ENCODE measurements around the gene HOXA3. TPM values are rescaled to one million over a fixed set of nuclear protein-coding genes. Genes with fewer than 3 reads are reported as not detected.

The HOXA3 gene
- total and polyA plus RNA-seq, 2 of the 13 experiments (the other 11 are each of a cell fraction or from before 2014, with no cell fraction given) = 2.9 to 4.6 TPM

DNA sequence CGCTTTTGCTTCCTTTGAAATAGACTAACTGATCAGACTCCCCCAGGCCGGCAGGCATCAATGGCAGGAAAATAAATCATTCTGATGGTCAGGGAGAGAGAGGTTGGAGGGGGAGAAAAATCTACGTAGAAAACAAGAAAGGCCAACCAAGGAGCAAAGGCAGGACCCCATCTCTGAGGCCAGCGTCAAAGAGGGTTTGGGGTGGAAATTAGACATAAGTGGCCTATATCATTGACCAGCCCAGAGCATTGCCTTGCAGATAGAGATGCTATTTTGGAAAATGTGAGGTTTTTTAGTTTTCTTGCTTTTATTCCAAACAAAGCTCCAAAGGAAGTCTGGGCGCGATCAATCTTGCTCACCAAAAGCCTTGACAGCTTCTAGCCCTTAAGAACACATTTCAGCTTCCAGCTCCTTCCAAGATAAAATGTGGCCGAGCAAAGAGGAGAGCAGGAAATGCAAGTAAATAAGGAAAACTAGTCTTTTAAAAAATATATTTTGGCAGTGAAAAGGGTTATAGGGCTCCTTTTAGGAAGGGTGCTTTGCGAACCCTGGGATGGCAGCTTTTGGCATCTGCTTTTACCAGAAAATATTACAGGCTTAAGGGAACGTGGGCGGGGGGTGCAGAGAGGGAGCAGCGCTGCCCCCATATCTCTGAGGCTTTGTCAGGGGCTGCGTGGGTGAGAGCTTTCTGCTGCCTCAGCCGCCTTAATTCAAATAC is 47.9 kb downstream of the HOXA3 start:
- H3K27ac ChIP-seq (ENCODE audit: extremely low read length, insufficient read depth, low read length) = no peak overlapping the region
- CTCF ChIA-PET (ENCODE audit: low intra/inter-chr PET ratio, low total read pairs) = no interaction called here
- no TSS peak for BruUV-seq (replicated peaks)
- H3K27me3 ChIP-seq (ENCODE audit: control insufficient read depth in 1 of 2, insufficient read depth in 2 of 2, low read length in 2 of 2) = no peaks in the 10 kb centered on the region
- 95% methylated on average over 13 of the region's 13 CpGs for WGBS (ENCODE audit: low lambda C conversion rate)
- H3K4me2 ChIP-seq (ENCODE audit: low read depth, low read length) = no peak overlapping the region
- FAIRE-seq (no peak), DNase-seq (ENCODE audit: low spot score) (no peak), ATAC-seq (no peak)
- no peaks in the 10 kb centered on the region for H3K9me3 ChIP-seq (ENCODE audit: low read length)
- POLR2A ChIA-PET = interaction anchor here (1.7 kb wide), 1 partner anchor 16 kb away, joined by 4 read pairs; no protein-coding TSS in a partner anchor
- no peaks in the 10 kb centered on the region for H3K4me1 ChIP-seq (ENCODE audit: insufficient read depth, low read length)
- H3K36me3 ChIP-seq (replicated peaks in 1 of 2; ENCODE audit: control insufficient read depth in 1 of 2, insufficient read depth in 2 of 2, low read length in 2 of 2) = 0 out of 5 replicates have a peak, but pooled peaks cover 0 to 4% of the 10 kb centered on the region in 2 experiments
- H3K4me3 ChIP-seq (replicated peaks in 1 of 3; ENCODE audit: insufficient read depth in 1 of 3, low read depth in 2 of 3, low read length in 3 of 3) = no peak overlapping the region
- H3K79me2 ChIP-seq (ENCODE audit: insufficient read depth, low read length) = no peaks in the 10 kb centered on the region
- no peak overlapping the region for H2AFZ ChIP-seq (ENCODE audit: low read length)
- intact Hi-C loops (cut with micrococcal nuclease; ENCODE audit: unreplicated experiment) = no loop called here
- H3K9ac ChIP-seq (ENCODE audit: insufficient read depth, low read depth, low read length) = no peak overlapping the region
- in situ Hi-C loops (cut with HindIII; ENCODE audit: extremely low pct_ligation_motif_present, low pct_unique_long_range_greater_than_20kb) = no loop called here
- TF ChIP-seq RORA (CRISPR knock-in tag; IDR thresholded peaks at IDR 0.05) = no peak
- no peak for TF ChIP-seq ZNF382 (CRISPR knock-in tag; IDR thresholded peaks at IDR 0.05; ENCODE audit: borderline replicate concordance)
- TF ChIP-seq ZNF570 (CRISPR knock-in tag; IDR thresholded peaks at IDR 0.05; ENCODE audit: borderline replicate concordance) = no peak
- TF ChIP-seq, protein P1, sequence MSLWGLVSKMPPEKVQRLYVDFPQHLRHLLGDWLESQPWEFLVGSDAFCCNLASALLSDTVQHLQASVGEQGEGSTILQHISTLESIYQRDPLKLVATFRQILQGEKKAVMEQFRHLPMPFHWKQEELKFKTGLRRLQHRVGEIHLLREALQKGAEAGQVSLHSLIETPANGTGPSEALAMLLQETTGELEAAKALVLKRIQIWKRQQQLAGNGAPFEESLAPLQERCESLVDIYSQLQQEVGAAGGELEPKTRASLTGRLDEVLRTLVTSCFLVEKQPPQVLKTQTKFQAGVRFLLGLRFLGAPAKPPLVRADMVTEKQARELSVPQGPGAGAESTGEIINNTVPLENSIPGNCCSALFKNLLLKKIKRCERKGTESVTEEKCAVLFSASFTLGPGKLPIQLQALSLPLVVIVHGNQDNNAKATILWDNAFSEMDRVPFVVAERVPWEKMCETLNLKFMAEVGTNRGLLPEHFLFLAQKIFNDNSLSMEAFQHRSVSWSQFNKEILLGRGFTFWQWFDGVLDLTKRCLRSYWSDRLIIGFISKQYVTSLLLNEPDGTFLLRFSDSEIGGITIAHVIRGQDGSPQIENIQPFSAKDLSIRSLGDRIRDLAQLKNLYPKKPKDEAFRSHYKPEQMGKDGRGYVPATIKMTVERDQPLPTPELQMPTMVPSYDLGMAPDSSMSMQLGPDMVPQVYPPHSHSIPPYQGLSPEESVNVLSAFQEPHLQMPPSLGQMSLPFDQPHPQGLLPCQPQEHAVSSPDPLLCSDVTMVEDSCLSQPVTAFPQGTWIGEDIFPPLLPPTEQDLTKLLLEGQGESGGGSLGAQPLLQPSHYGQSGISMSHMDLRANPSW (CRISPR knock-in tag; IDR thresholded peaks at IDR 0.05; ENCODE audit: borderline replicate concordance) = no peak
- H4K20me1 ChIP-seq (ENCODE audit: insufficient read depth, low read length) = no peaks in the 10 kb centered on the region

Data from HepG2 (cell line).